Parathyroid adenoma (tissue), 2 donors: Measurements from ENCODE around the gene HSPB1.
A peak's percentile ranks its signal among the peaks of the same experiment; 100 is the strongest.

ENCODE experiments used
- H2AFZ ChIP-seq: fragments of 300-600 bp; sonication (generic); one replicate; pipeline ENCODE4 v1.7.0; 2017; ENCODE audit warnings: antibody characterized with exemption, mild to moderate bottlenecking
- H3K27ac ChIP-seq: fragments of 300-600 bp; sonication (generic); one replicate; pipeline ENCODE4 v1.7.0; 2017
- H3K27me3 ChIP-seq: fragments of 300-600 bp; sonication (generic); one replicate; pipeline ENCODE4 v1.7.0; 2017; ENCODE audit warnings: low read length; ENCODE audit not compliant: control insufficient read depth, insufficient read depth
- H3K36me3 ChIP-seq: fragments of 300-600 bp; sonication (generic); one replicate; pipeline ENCODE4 v1.7.0; 2017; ENCODE audit warnings: low read length; ENCODE audit not compliant: control insufficient read depth, insufficient read depth
- H3K4me1 ChIP-seq: fragments of 300-600 bp; sonication (generic); one replicate; pipeline ENCODE4 v1.7.0; 2017; ENCODE audit warnings: control low read depth
- H3K4me2 ChIP-seq: fragments of 300-600 bp; sonication (generic); one replicate; pipeline ENCODE4 v1.7.0; 2017; ENCODE audit warnings: low read length
- H3K4me3 ChIP-seq: fragments of 300-600 bp; sonication (generic); one replicate; pipeline ENCODE4 v1.7.0; 2017; ENCODE audit warnings: low read depth, low read length
- H3K79me2 ChIP-seq: fragments of 300-600 bp; sonication (generic); one replicate; pipeline ENCODE4 v1.7.0; 2017; ENCODE audit warnings: control low read depth
- H3K9ac ChIP-seq: fragments of 300-600 bp; sonication (generic); one replicate; pipeline ENCODE4 v1.7.0; 2017; ENCODE audit warnings: mild to moderate bottlenecking
- H3K9me3 ChIP-seq: fragments of 300-600 bp; sonication (generic); one replicate; pipeline ENCODE4 v1.7.0; 2017; ENCODE audit warnings: low read length; ENCODE audit not compliant: control insufficient read depth
- TF ChIP-seq, protein P1 (sequence below): fragments of 300-600 bp; sonication (generic); IDR thresholded peaks from one replicate; pipeline ENCODE4 v1.7.0; 2017; ENCODE audit warnings: antibody characterized with exemption, mild to moderate bottlenecking
- donor health status: primary hyperparathyroidism.

HSPB1 gene

DNA sequence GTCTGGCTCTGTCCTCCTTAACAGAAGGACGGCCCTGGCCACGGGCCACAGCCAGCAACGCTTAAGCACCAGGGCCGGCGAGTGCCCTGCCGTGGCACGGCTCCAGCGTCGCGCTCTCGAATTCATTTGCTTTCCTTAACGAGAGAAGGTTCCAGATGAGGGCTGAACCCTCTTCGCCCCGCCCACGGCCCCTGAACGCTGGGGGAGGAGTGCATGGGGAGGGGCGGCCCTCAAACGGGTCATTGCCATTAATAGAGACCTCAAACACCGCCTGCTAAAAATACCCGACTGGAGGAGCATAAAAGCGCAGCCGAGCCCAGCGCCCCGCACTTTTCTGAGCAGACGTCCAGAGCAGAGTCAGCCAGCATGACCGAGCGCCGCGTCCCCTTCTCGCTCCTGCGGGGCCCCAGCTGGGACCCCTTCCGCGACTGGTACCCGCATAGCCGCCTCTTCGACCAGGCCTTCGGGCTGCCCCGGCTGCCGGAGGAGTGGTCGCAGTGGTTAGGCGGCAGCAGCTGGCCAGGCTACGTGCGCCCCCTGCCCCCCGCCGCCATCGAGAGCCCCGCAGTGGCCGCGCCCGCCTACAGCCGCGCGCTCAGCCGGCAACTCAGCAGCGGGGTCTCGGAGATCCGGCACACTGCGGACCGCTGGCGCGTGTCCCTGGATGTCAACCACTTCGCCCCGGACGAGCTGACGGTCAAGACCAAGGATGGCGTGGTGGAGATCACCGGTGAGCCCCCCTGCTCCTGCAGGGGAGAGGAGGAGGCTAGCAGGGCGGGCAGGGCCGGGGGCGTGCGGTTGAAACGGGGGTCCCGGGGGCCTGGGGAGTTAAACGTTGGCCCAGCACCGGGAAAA lies at the start of gene HSPB1:
HSPB1 (plus strand) TSS at position 327 of the 855 bp plus-strand sequence; CDS start at position 367, 40 bp downstream.
- TF ChIP-seq, protein P1, sequence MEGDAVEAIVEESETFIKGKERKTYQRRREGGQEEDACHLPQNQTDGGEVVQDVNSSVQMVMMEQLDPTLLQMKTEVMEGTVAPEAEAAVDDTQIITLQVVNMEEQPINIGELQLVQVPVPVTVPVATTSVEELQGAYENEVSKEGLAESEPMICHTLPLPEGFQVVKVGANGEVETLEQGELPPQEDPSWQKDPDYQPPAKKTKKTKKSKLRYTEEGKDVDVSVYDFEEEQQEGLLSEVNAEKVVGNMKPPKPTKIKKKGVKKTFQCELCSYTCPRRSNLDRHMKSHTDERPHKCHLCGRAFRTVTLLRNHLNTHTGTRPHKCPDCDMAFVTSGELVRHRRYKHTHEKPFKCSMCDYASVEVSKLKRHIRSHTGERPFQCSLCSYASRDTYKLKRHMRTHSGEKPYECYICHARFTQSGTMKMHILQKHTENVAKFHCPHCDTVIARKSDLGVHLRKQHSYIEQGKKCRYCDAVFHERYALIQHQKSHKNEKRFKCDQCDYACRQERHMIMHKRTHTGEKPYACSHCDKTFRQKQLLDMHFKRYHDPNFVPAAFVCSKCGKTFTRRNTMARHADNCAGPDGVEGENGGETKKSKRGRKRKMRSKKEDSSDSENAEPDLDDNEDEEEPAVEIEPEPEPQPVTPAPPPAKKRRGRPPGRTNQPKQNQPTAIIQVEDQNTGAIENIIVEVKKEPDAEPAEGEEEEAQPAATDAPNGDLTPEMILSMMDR, result no peak
- no peaks in the 10 kb centered on the region for H3K9me3 ChIP-seq
- peak within 1 kb of the TSS; percentile 89 for H3K27ac ChIP-seq
- peak within 1 kb of the TSS; percentile 91 for H3K4me3 ChIP-seq
- H3K36me3 ChIP-seq, result no peaks in the 10 kb centered on the region
- no peaks in the 10 kb centered on the region for H3K27me3 ChIP-seq
- H3K4me2 ChIP-seq, result peak within 1 kb of the TSS; percentile 84
- H3K4me1 ChIP-seq, result peaks cover 11% of the 10 kb centered on the region
- no peaks in the 10 kb centered on the region for H3K79me2 ChIP-seq
- H3K9ac ChIP-seq, result peak within 1 kb of the TSS; percentile 8
- H2AFZ ChIP-seq, result peak within 1 kb of the TSS; percentile 79

DNA sequence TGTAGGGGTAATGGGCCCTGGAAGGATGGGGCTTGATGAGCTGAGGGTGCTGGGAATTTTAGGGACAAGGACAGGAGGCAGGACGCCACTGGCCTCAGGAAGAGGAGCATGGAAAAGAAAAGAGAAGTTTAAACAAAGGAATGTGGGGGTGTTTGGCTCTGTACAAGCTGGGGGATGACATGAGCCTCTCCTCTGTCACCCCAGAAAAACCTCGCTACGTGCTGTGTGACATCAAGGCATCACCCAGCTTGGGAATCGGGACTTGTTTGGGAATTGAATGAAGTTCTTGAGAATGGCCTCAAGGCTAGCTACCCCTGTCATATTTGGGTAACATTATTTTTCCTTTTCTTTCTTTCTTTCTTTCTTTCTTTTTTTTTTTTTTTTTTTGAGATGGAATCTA lies 47.7 kb upstream of the HSPB1 start:
- no peaks in the 10 kb centered on the region for H3K36me3 ChIP-seq
- no peak overlapping the region for H3K4me2 ChIP-seq
- no peaks in the 10 kb centered on the region for H3K9me3 ChIP-seq
- no peak overlapping the region for H3K27ac ChIP-seq
- H3K27me3 ChIP-seq, result no peaks in the 10 kb centered on the region
- H3K4me1 ChIP-seq, result no peaks in the 10 kb centered on the region
- no peak overlapping the region for H3K9ac ChIP-seq
- H3K79me2 ChIP-seq, result no peaks in the 10 kb centered on the region
- no peak overlapping the region for H3K4me3 ChIP-seq
- H2AFZ ChIP-seq, result no peak overlapping the region
- TF ChIP-seq, protein P1, result no peak

DNA sequence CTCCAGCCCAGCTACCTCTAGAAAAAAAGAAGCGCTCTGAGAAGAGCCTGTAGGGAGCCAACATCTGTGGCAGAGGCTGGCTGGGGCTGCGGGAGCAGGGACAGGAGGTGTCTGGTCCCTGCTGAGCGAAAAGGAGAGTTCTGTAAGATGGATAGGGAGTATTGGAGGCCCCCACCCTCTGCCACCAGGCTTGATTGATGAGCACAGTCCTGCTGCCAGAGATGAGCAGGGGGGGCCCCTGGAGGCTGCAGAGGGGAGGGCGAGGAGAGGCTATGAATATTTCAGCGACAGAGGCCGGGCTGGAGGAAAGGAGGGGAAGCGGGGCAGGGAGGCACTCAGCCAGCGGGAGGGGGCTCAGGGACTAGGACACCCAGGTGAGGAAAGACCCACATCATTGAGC lies 44.5 kb upstream of the HSPB1 start:
- no peak overlapping the region for H3K4me2 ChIP-seq
- H3K4me1 ChIP-seq, result no peaks in the 10 kb centered on the region
- H3K79me2 ChIP-seq, result no peaks in the 10 kb centered on the region
- no peak overlapping the region for H3K9ac ChIP-seq
- H3K27ac ChIP-seq, result no peak overlapping the region
- no peaks in the 10 kb centered on the region for H3K9me3 ChIP-seq
- no peaks in the 10 kb centered on the region for H3K27me3 ChIP-seq
- no peak overlapping the region for H3K4me3 ChIP-seq
- H3K36me3 ChIP-seq, result no peaks in the 10 kb centered on the region
- no peak overlapping the region for H2AFZ ChIP-seq
- TF ChIP-seq, protein P1, result no peak

DNA sequence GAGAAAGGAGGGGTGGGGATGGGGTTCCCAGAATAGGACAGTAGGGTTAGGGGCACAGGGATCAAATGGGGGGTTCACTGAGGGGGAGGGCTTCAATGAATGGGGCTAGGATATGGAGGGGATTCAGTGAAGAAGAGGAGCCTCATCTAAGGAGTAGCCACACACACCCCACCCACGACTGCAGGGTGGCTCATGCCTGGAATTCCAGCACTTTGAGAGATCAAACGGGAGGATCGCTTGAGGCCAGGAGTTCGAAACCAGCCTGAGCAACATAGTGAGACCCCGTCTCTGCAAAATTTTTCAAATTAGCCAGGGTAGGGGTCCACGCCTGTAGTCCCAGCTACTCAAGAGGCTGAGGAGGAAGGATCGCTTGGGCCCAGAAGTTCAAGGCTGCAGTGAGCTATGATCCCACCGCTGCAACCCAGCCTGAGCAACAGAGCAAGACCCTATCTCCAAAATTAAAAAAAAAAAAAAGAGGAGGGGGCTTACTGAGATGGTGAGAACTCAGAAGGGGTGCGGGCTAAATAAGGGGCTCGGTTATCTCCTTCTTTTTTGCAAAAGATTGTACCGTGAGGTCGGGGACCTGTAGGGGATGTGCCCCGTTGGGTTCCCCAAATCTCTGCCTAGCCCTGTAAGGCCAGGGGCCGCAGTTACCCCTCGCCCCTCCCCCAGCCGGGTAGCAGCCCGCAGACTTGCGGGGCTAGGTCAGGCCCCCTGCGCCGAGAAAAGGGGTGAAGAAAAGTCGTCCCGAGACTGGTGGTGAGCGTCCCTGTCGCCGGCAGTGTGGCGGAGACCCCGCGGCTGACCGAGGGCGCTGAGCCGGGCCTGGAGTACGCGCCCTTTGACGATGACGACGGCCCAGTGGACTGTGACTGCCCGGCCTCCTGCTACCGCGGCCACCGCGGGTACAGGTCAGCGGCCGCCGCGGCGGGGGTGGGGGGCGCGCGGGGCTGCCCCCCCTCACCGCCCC lies 43.1 kb upstream of the HSPB1 start:
- peak overlapping the region; percentile 73 for H2AFZ ChIP-seq
- H3K79me2 ChIP-seq, result no peaks in the 10 kb centered on the region
- no peaks in the 10 kb centered on the region for H3K36me3 ChIP-seq
- TF ChIP-seq, protein P1, result no peak
- H3K9ac ChIP-seq, result no peak overlapping the region
- no peaks in the 10 kb centered on the region for H3K9me3 ChIP-seq
- H3K4me1 ChIP-seq, result no peaks in the 10 kb centered on the region
- no peaks in the 10 kb centered on the region for H3K27me3 ChIP-seq
- peak overlapping the region; percentile 70 for H3K4me2 ChIP-seq
- no peak overlapping the region for H3K27ac ChIP-seq
- peak overlapping the region; percentile 29 for H3K4me3 ChIP-seq
